ENCODE results near the gene PTPRC. TPM values are rescaled to one million over a fixed set of nuclear protein-coding genes. Genes with fewer than 3 reads are reported as not detected.

PTPRC gene
- total and polyA plus RNA-seq, 2 donors (not counting 1 experiment from before 2014, with no cell fraction given): under 0.01 to 0.11 TPM

DNA sequence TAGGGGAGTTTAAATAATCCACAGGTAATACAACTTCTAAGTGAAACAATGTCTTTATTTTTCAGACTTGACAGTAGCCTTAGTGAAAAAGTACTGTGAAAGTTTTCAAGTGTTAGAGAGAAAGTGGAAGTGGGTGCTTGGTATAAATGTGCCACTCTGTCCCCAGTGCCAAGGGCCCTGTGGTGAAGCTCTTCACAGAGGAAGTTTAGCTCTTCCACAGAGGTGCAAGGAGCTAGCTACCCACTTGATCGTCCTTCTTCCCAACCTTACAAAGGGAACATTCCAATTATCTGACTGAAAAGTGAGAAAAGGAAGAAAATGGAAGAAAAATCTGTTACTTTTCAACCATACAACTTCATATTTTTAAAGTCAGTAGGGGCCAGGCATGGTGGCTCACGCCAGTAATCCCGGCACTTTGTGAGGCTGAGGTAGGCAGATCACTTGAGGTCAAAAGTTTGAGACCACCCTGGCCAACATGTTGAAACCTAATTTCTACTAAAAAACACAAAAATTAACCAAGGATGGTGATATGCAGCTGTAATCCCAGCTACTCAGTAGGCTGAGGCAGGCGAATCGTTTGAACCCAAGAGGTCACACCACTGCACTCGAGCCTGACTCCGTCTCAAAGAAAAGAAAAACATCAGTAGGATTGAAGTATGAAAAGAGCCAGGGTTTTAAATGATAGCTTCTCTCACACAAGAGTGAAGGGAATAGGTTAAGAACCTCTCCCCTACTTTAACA, 41.0 kb upstream of the PTPRC start:
- Histone ChIP-seq H3K4me1 (ENCODE audit: control insufficient read depth, extremely low read depth, insufficient read depth, low read length) (no peaks in the 10 kb centered on the region), H3K9me3 (ENCODE audit: control insufficient read depth, insufficient read depth, low read depth, low read length) (no peaks in the 10 kb centered on the region), H4K20me1 (ENCODE audit: control insufficient read depth, extremely low read depth, insufficient read depth, low read length) (no peaks in the 10 kb centered on the region), H3K9ac (ENCODE audit: insufficient read depth, low read length) (no peak overlapping the region), H3K4me2 (ENCODE audit: extremely low read depth, insufficient read depth, low read length) (no peak overlapping the region), H3K4me3 (replicated peaks in 1 of 4; ENCODE audit: control extremely low read depth in 1 of 4, insufficient read depth in 1 of 4, low read depth in 3 of 4, low read length in 4 of 4) (no peak overlapping the region), H3K27me3 (ENCODE audit: control insufficient read depth, insufficient read depth, low read length) (no peaks in the 10 kb centered on the region), H3K27ac (ENCODE audit: insufficient read depth, low read length) (no peak overlapping the region), H3K79me2 (ENCODE audit: control insufficient read depth, insufficient read depth, low read length) (no peaks in the 10 kb centered on the region), H3K36me3 (ENCODE audit: control insufficient read depth, insufficient read depth, low read length) (no peaks in the 10 kb centered on the region), H2AFZ (ENCODE audit: low read length) (no peak overlapping the region)
- TF ChIP-seq EZH2 (IDR thresholded peaks at IDR 0.05; ENCODE audit: low read length, missing control alignments): no peak
- TF ChIP-seq, protein P1, sequence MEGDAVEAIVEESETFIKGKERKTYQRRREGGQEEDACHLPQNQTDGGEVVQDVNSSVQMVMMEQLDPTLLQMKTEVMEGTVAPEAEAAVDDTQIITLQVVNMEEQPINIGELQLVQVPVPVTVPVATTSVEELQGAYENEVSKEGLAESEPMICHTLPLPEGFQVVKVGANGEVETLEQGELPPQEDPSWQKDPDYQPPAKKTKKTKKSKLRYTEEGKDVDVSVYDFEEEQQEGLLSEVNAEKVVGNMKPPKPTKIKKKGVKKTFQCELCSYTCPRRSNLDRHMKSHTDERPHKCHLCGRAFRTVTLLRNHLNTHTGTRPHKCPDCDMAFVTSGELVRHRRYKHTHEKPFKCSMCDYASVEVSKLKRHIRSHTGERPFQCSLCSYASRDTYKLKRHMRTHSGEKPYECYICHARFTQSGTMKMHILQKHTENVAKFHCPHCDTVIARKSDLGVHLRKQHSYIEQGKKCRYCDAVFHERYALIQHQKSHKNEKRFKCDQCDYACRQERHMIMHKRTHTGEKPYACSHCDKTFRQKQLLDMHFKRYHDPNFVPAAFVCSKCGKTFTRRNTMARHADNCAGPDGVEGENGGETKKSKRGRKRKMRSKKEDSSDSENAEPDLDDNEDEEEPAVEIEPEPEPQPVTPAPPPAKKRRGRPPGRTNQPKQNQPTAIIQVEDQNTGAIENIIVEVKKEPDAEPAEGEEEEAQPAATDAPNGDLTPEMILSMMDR (conservative IDR thresholded peaks at IDR 0.05 in 1 of 2, IDR thresholded peaks at IDR 0.05 in 1 of 2; ENCODE audit: low read depth in 1 of 2, low read length in 2 of 2): no peak
- no peak for DNase-seq (ENCODE audit: low read depth in 2 of 2)

DNA sequence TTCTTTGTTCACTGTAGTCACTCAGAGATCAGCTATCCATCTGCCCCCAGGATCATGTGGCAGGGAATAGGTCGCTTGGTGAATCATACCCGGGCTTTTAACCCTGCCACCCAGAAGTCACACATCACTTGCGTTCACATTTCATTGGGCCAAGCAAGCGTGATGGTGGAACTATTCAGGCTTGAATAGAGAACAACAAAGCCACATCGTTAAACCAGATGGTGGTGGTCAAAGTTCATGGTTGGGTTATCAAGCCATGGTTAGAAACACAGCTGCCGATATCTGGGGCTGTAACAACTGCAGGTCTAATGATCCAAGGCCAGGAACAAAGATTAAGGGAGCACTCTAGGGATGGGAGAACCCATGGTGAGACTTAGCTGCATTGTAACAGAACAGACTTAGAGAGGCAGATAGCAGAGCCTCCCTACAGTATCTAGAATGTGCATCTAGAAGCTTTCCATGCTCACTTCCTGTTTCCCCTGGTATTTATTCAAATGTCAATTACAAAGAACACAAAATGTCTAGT, 40.0 kb upstream of the PTPRC start:
- H3K4me2 ChIP-seq (ENCODE audit: extremely low read depth, insufficient read depth, low read length): no peak overlapping the region
- no peaks in the 10 kb centered on the region for H3K4me1 ChIP-seq (ENCODE audit: control insufficient read depth, extremely low read depth, insufficient read depth, low read length)
- H3K4me3 ChIP-seq (replicated peaks in 1 of 4; ENCODE audit: control extremely low read depth in 1 of 4, insufficient read depth in 1 of 4, low read depth in 3 of 4, low read length in 4 of 4): no peak overlapping the region
- no peak overlapping the region for H2AFZ ChIP-seq (ENCODE audit: low read length)
- H3K27ac ChIP-seq (ENCODE audit: insufficient read depth, low read length): no peak overlapping the region
- no peaks in the 10 kb centered on the region for H4K20me1 ChIP-seq (ENCODE audit: control insufficient read depth, extremely low read depth, insufficient read depth, low read length)
- no peaks in the 10 kb centered on the region for H3K79me2 ChIP-seq (ENCODE audit: control insufficient read depth, insufficient read depth, low read length)
- no peaks in the 10 kb centered on the region for H3K9me3 ChIP-seq (ENCODE audit: control insufficient read depth, insufficient read depth, low read depth, low read length)
- no peak overlapping the region for H3K9ac ChIP-seq (ENCODE audit: insufficient read depth, low read length)
- peak in 1 of 2 donors; percentile 16 for DNase-seq (ENCODE audit: low read depth in 2 of 2)
- H3K27me3 ChIP-seq (ENCODE audit: control insufficient read depth, insufficient read depth, low read length): no peaks in the 10 kb centered on the region
- H3K36me3 ChIP-seq (ENCODE audit: control insufficient read depth, insufficient read depth, low read length): no peaks in the 10 kb centered on the region
- no peak for TF ChIP-seq EZH2 (IDR thresholded peaks at IDR 0.05; ENCODE audit: low read length, missing control alignments)
- TF ChIP-seq, protein P1 (conservative IDR thresholded peaks at IDR 0.05 in 1 of 2, IDR thresholded peaks at IDR 0.05 in 1 of 2; ENCODE audit: low read depth in 1 of 2, low read length in 2 of 2): no peak

DNA sequence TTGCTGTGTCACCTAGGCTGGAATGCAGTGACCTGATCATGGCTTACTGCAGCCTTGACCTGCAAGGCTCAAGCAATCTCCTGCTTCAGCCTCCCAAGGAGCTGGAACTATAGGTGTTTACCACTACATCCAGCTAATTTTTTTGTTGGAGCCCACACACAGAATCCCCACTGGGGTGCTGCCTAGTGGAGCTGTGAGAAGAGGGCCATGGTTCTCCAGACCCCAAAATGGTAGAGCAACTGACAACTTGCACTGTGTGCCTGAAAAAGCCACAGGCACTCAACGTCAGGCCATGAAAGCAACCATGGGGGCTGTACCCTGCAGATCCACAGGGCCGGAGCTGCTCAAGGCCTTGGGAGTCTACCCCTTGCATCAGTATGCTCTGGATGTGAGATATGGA, 39.1 kb upstream of the PTPRC start:
- no peaks in the 10 kb centered on the region for H3K27me3 ChIP-seq (ENCODE audit: control insufficient read depth, insufficient read depth, low read length)
- DNase-seq (ENCODE audit: low read depth in 2 of 2): no peak
- no peaks in the 10 kb centered on the region for H3K4me1 ChIP-seq (ENCODE audit: control insufficient read depth, extremely low read depth, insufficient read depth, low read length)
- H3K9ac ChIP-seq (ENCODE audit: insufficient read depth, low read length): no peak overlapping the region
- no peak overlapping the region for H3K27ac ChIP-seq (ENCODE audit: insufficient read depth, low read length)
- H3K4me2 ChIP-seq (ENCODE audit: extremely low read depth, insufficient read depth, low read length): no peak overlapping the region
- H3K4me3 ChIP-seq (replicated peaks in 1 of 4; ENCODE audit: control extremely low read depth in 1 of 4, insufficient read depth in 1 of 4, low read depth in 3 of 4, low read length in 4 of 4): no peak overlapping the region
- no peaks in the 10 kb centered on the region for H3K79me2 ChIP-seq (ENCODE audit: control insufficient read depth, insufficient read depth, low read length)
- H2AFZ ChIP-seq (ENCODE audit: low read length): no peak overlapping the region
- no peaks in the 10 kb centered on the region for H4K20me1 ChIP-seq (ENCODE audit: control insufficient read depth, extremely low read depth, insufficient read depth, low read length)
- H3K9me3 ChIP-seq (ENCODE audit: control insufficient read depth, insufficient read depth, low read depth, low read length): no peaks in the 10 kb centered on the region
- TF ChIP-seq, protein P1 (conservative IDR thresholded peaks at IDR 0.05 in 1 of 2, IDR thresholded peaks at IDR 0.05 in 1 of 2; ENCODE audit: low read depth in 1 of 2, low read length in 2 of 2): no peak
- TF ChIP-seq EZH2 (IDR thresholded peaks at IDR 0.05; ENCODE audit: low read length, missing control alignments): no peak
- no peaks in the 10 kb centered on the region for H3K36me3 ChIP-seq (ENCODE audit: control insufficient read depth, insufficient read depth, low read length)
